NCI-H748 treated with DMSO at 0.1 percent for 48 hours (cell line): ENCODE results near the gene XIRP1.
"Not testable (repeated sequence)": the region's sequence is repeated elsewhere in the genome, so short reads cannot be mapped to it uniquely, and the experiment has no call there.

Experiments used
- DNase-seq: peaks from one replicate; lab custom pipeline; 2025; lab: John Stamatoyannopoulos, UW

Gene XIRP1

GRCh38 chr3:39192490-39193092 lies at the start of gene XIRP1:
TSS of gene XIRP1 (minus strand) at chr3:39192595. CDS start at chr3:39189445, 3,150 bp downstream.
- no peak for DNase-seq

- DNase-seq = no peak
Measured at GRCh38 chr3:39241561-39241960, 49.2 kb upstream of the XIRP1 start.

GRCh38 chr3:39237027-39237426 lies 44.6 kb upstream of the XIRP1 start:
- no peak for DNase-seq

GRCh38 chr3:39234651-39235050 lies 42.3 kb upstream of the XIRP1 start:
- no peak for DNase-seq

GRCh38 chr3:39232859-39233258 lies 40.5 kb upstream of the XIRP1 start:
- no peak for DNase-seq

GRCh38 chr3:39230453-39230852 lies 38.1 kb upstream of the XIRP1 start:
- DNase-seq = no peak

- DNase-seq = no peak
Measured at GRCh38 chr3:39228496-39228895, 36.1 kb upstream of the XIRP1 start.

GRCh38 chr3:39227596-39227995 lies 35.2 kb upstream of the XIRP1 start:
- DNase-seq = not testable (repeated sequence)

GRCh38 chr3:39226106-39226741 lies 33.8 kb upstream of the XIRP1 start:
- no peak for DNase-seq

GRCh38 chr3:39224288-39224687 lies 31.9 kb upstream of the XIRP1 start:
- no peak for DNase-seq

- no peak for DNase-seq
Measured at GRCh38 chr3:39222939-39223338, 30.5 kb upstream of the XIRP1 start.

GRCh38 chr3:39222462-39222861 lies 30.1 kb upstream of the XIRP1 start:
- no peak for DNase-seq

GRCh38 chr3:39221141-39221530 lies 28.7 kb upstream of the XIRP1 start:
- DNase-seq = no peak

- no peak for DNase-seq
Measured at GRCh38 chr3:39220407-39221140, 28.2 kb upstream of the XIRP1 start.

- no peak for DNase-seq
Measured at GRCh38 chr3:39219702-39220101, 27.3 kb upstream of the XIRP1 start.

GRCh38 chr3:39216176-39216790 lies 23.9 kb upstream of the XIRP1 start:
- no peak for DNase-seq

GRCh38 chr3:39213613-39214012 lies 21.2 kb upstream of the XIRP1 start:
- no peak for DNase-seq

- DNase-seq = no peak
Measured at GRCh38 chr3:39212665-39213064, 20.3 kb upstream of the XIRP1 start.

- no peak for DNase-seq
Measured at GRCh38 chr3:39211332-39212130, 19.1 kb upstream of the XIRP1 start.

- no peak for DNase-seq
Measured at GRCh38 chr3:39210078-39210477, 17.7 kb upstream of the XIRP1 start.

GRCh38 chr3:39209329-39209970 lies 17.1 kb upstream of the XIRP1 start:
- DNase-seq = no peak
